Neural crest cell (in vitro differentiated cells): ENCODE data around the gene CLEC18C. TPM values are rescaled to one million over a fixed set of nuclear protein-coding genes. Genes with fewer than 3 reads are reported as not detected.
"Not testable (repeated sequence)": the region's sequence is repeated elsewhere in the genome, so short reads cannot be mapped to it uniquely, and the experiment has no call there.

Source experiments
- DNase-seq: peaks from one replicate; pipeline ENCODE4 v3.0.0; 2021; ENCODE audit warnings: low read depth, mixed read lengths, low spot score
- H3K27ac Mint-ChIP-seq: one replicate; pipeline ENCODE4 v1.8.0; 2021; ENCODE audit warnings: mild to moderate bottlenecking, mixed read lengths; ENCODE audit not compliant: unreplicated experiment
- H3K27me3 Mint-ChIP-seq: 2 replicates; pipeline ENCODE4 v1.8.0; 2021; ENCODE audit warnings: low read depth, mild to moderate bottlenecking, mixed read lengths
- H3K36me3 Mint-ChIP-seq: 2 replicates; pipeline ENCODE4 v1.8.0; 2021; ENCODE audit warnings: low read depth, mild to moderate bottlenecking, mixed read lengths
- H3K4me1 Mint-ChIP-seq: 2 replicates; pipeline ENCODE4 v1.8.0; 2021; ENCODE audit warnings: mixed read lengths
- H3K4me3 Mint-ChIP-seq: one replicate; pipeline ENCODE4 v1.8.0; 2021; ENCODE audit warnings: mild to moderate bottlenecking, mixed read lengths
- H3K9me3 Mint-ChIP-seq: 2 replicates; pipeline ENCODE4 v1.8.0; 2021; ENCODE audit warnings: mixed read lengths
- total RNA-seq: library from RNA; stranded (reverse); gene quantifications from 2 replicates; pipeline ENCODE4 v1.2.1, GENCODE V29; 2021

The CLEC18C gene
- total RNA-seq, 1 donor from 2014 or later = 1.0 TPM

DNA sequence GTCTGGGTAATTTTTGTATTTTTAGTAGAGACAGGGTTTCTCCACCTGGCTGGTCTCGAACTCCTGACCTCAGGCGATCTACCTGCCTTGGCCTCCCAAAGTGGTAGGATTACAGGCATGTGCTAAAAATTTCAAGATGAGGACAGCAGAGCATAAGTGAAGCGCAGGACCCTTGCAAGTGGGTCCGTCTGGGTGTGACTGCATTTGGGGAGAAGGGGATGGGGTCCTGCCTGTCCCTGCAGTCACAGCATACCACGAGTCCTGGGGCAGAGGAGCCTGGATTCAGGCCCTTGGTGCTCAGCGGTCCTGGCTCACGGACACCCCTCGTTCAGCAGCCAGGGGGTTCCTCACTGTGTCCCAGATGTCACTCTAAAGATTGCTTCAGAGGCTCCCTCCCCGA is 24.6 kb downstream of the CLEC18C start:
- not testable (repeated sequence) for H3K27ac Mint-ChIP-seq, H3K4me1 Mint-ChIP-seq, H3K36me3 Mint-ChIP-seq, DNase-seq, H3K27me3 Mint-ChIP-seq, H3K4me3 Mint-ChIP-seq, H3K9me3 Mint-ChIP-seq

- H3K27ac Mint-ChIP-seq, H3K4me3 Mint-ChIP-seq, H3K9me3 Mint-ChIP-seq, DNase-seq, H3K4me1 Mint-ChIP-seq, H3K27me3 Mint-ChIP-seq, H3K36me3 Mint-ChIP-seq: not testable (repeated sequence)
Measured at GRCh38 chr16:70198666-70199065, 25.1 kb downstream of the CLEC18C start.

GRCh38 chr16:70199170-70199569 is 25.6 kb downstream of the CLEC18C start:
- H3K27ac Mint-ChIP-seq, DNase-seq, H3K27me3 Mint-ChIP-seq, H3K4me1 Mint-ChIP-seq, H3K36me3 Mint-ChIP-seq, H3K9me3 Mint-ChIP-seq, H3K4me3 Mint-ChIP-seq: not testable (repeated sequence)

DNA sequence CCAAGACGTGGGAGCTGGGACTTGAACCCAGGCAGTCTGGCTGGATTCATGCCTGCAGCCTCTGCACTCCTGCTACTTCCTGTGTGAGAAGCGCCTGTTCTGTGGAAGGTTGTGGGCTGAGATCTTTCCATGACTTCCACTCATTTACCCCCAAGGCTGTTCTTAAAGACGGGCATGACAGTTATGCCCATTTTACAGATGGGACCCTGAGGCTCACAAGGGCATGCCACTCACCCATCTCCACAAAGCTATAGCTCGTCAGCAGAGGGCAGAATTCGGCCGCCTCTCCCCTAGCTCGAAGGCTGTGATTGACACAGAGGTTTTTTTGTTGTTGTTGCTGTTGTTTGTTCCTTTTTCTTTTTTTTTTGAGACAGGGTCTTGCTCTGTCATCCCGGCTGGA is 26.5 kb downstream of the CLEC18C start:
- not testable (repeated sequence) for H3K4me1 Mint-ChIP-seq, H3K27ac Mint-ChIP-seq, H3K27me3 Mint-ChIP-seq, H3K9me3 Mint-ChIP-seq, H3K36me3 Mint-ChIP-seq, DNase-seq, H3K4me3 Mint-ChIP-seq

DNA sequence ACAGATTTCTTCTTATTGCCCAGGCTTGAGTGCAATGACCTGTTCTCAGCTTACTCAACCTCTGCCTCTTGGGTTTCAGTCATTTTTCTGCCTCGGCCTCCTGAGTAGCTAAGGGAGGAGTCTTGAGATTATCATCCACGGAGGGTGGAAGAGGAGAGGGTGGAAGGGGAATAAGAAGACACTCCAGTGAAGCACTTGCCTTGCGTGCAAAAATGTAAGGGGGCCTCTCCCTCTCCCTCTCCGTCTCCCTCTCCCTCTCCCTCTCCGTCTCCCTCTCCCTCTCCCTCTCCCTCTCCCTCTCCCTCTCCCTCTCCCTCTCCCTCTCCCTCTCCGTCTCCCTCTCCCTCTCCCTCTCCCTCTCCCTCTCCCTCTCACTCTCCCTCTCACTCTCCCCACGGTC is 29.9 kb downstream of the CLEC18C start:
- H3K27ac Mint-ChIP-seq, H3K4me1 Mint-ChIP-seq, H3K27me3 Mint-ChIP-seq, H3K9me3 Mint-ChIP-seq, DNase-seq, H3K4me3 Mint-ChIP-seq: not testable (repeated sequence)
- H3K36me3 Mint-ChIP-seq = peaks cover 16% of the 10 kb centered on the region

DNA sequence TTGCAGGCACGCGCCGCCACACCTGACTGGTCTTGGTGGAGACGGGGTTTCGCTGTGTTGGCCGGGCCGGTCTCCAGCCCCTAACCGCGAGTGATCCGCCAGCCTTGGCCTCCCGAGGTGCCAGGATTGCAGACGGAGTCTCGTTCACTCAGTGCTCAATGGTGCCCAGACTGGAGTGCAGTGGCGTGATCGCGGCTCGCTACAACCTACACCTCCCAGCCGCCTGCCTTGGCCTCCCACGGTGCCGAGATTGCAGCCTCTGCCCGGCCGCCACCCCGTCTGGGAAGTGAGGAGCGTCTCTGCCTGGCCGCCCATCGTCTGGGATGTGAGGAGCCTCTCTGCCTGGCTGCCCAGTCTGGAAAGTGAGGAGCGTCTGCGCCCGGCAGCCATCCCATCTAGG is 30.4 kb downstream of the CLEC18C start:
- H3K4me3 Mint-ChIP-seq = not testable (repeated sequence)

GRCh38 chr16:70204668-70205405 is 31.2 kb downstream of the CLEC18C start:
- not testable (repeated sequence) for H3K27me3 Mint-ChIP-seq, H3K4me3 Mint-ChIP-seq, H3K27ac Mint-ChIP-seq, DNase-seq, H3K9me3 Mint-ChIP-seq, H3K4me1 Mint-ChIP-seq
- H3K36me3 Mint-ChIP-seq = peaks cover 20% of the 10 kb centered on the region

More for the DNA sequence above, 30.4 kb downstream of the CLEC18C start:
- H3K27me3 Mint-ChIP-seq, H3K9me3 Mint-ChIP-seq, H3K4me1 Mint-ChIP-seq, H3K27ac Mint-ChIP-seq, DNase-seq: not testable (repeated sequence)
- peaks cover 16% of the 10 kb centered on the region for H3K36me3 Mint-ChIP-seq

GRCh38 chr16:70206382-70206781 is 32.8 kb downstream of the CLEC18C start:
- H3K36me3 Mint-ChIP-seq = peaks cover 25% of the 10 kb centered on the region
- not testable (repeated sequence) for H3K4me3 Mint-ChIP-seq, H3K27me3 Mint-ChIP-seq, H3K27ac Mint-ChIP-seq, DNase-seq, H3K4me1 Mint-ChIP-seq, H3K9me3 Mint-ChIP-seq

- DNase-seq, H3K4me1 Mint-ChIP-seq, H3K9me3 Mint-ChIP-seq, H3K27me3 Mint-ChIP-seq, H3K27ac Mint-ChIP-seq, H3K4me3 Mint-ChIP-seq, H3K36me3 Mint-ChIP-seq: not testable (repeated sequence)
Measured at GRCh38 chr16:70218586-70218985, 45.0 kb downstream of the CLEC18C start.

DNA sequence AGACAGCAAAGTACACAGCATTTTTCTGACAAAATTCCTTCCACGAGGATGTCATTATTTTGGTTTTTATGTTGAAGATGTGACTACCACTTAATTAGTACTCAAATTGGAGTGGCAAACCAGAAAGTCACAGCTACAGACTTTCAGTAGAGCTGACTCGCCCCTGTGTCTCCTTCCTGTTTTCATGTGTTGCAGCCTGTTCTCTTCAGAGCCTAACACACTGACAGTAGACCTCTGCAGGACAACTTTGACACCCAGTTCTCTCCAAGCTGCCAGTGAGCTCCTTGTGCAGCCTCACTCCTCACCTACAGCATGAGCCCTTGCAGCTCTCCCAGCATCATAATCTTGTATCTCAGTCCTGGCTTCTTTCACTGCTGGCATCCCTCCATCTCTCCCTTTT is 49.0 kb downstream of the CLEC18C start:
- not testable (repeated sequence) for DNase-seq, H3K36me3 Mint-ChIP-seq, H3K4me3 Mint-ChIP-seq, H3K27me3 Mint-ChIP-seq, H3K27ac Mint-ChIP-seq, H3K4me1 Mint-ChIP-seq, H3K9me3 Mint-ChIP-seq

DNA sequence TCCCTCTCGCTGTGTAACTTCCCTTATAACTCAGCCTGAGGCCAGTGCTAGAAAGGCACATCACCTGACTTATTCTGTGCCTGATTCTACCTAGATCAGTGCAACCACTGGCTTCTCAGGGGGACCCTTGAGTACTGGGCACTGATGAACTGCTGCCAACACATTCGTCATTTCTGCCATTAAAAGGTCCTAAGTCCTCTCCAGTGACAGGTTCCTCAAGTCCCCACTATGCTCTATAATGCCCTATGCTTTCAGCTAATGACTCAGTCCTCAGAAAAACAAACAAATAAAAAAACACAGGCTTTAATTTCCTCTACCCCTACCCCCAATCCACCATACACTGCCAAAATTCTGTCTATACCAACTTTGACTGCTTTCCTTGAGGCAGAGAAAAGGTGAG is 49.6 kb downstream of the CLEC18C start:
- H3K36me3 Mint-ChIP-seq, H3K27me3 Mint-ChIP-seq, H3K4me1 Mint-ChIP-seq, H3K9me3 Mint-ChIP-seq, H3K4me3 Mint-ChIP-seq, DNase-seq: not testable (repeated sequence)
- peak overlapping the region; percentile 57 for H3K27ac Mint-ChIP-seq

DNA sequence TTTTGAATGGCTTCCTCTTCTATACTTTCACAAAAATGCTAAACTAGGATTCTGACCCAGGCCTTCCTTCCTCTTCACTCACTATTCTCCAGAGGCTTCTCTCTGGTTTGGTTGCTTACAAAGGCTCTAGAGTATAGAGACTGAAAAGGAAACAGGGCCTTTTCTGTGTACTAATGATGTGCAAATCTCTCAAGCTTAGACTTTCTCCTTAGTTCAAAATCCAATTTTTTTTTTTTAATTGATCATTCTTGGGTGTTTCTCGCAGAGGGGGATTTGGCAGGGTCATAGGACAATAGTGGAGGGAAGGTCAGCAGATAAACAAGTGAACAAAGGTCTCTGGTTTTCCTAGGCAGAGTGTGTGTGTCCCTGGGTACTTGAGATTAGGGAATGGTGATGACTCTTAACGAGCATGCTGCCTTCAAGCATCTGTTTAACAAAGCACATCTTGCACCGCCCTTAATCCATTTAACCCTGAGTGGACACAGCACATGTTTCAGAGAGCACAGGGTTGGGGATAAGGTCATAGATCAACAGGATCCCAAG is 50.5 kb downstream of the CLEC18C start:
- not testable (repeated sequence) for DNase-seq, H3K27me3 Mint-ChIP-seq, H3K4me1 Mint-ChIP-seq, H3K4me3 Mint-ChIP-seq, H3K36me3 Mint-ChIP-seq, H3K9me3 Mint-ChIP-seq
- H3K27ac Mint-ChIP-seq = peak overlapping the region; percentile 13

DNA sequence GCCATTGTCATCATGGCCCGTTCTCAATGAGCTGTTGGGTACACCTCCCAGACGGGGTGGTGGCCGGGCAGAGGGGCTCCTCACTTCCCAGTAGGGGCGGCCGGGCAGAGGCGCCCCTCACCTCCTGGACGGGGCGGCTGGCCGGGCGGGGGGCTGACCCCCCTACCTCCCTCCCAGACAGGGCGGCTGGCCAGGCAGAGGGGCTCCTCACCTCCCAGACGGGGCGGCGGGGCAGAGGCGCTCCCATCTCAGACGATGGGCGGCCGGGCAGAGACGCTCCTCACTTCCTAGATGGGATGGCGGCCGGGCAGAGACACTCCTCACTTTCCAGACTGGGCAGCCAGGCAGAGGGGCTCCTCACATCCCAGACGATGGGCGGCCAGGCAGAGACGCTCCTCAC is 51.1 kb downstream of the CLEC18C start:
- not testable (repeated sequence) for H3K4me1 Mint-ChIP-seq, H3K9me3 Mint-ChIP-seq, DNase-seq, H3K36me3 Mint-ChIP-seq, H3K27me3 Mint-ChIP-seq, H3K27ac Mint-ChIP-seq, H3K4me3 Mint-ChIP-seq

- H3K4me3 Mint-ChIP-seq, H3K27ac Mint-ChIP-seq, H3K36me3 Mint-ChIP-seq, DNase-seq, H3K27me3 Mint-ChIP-seq, H3K4me1 Mint-ChIP-seq, H3K9me3 Mint-ChIP-seq: not testable (repeated sequence)
Measured at GRCh38 chr16:70225430-70225829, 51.8 kb downstream of the CLEC18C start.
